ENCODE data around the gene DYRK1A. TPM values are rescaled to one million over a fixed set of nuclear protein-coding genes. Genes with fewer than 3 reads are reported as not detected.

Gene DYRK1A
- total RNA-seq, 1 donor from 2014 or later = 34.4 TPM

DNA sequence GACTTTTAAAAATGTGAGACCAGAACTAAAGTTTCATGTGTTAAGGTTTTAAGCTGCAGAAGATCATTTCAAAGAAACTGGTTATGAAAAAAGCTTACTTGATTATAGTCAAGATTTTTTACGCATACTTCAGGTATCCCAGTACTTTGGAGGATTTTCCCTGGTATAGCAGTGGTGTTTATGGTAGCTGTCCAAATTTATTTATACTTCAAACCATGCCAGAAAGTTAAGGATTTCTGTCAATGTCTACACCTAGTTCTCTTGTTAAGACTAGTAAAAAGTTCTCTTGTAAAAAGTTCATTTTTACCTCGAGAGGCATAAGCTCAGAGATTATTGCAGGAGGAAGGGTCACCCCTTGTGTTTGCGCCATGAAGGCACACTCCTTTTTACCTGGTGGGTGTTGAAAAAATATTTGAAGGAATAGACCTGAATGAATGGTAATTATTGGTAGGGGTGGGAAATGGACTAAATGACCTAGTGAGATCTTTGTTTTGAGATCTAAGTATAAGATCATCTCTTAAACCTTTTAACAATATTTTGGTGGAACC, 2.8 kb downstream of the DYRK1A start:
- Histone ChIP-seq H3K9me3 (no peaks in the 10 kb centered on the region), H3K4me3 (peak overlapping the region; percentile 89 to 97), H3K27ac (peak overlapping the region; percentile 100), H3K4me1 (peaks cover 4 to 31% of the 10 kb centered on the region in 2 donors), H3K27me3 (no peaks in the 10 kb centered on the region), H3K36me3 (no peaks in the 10 kb centered on the region)
- TF ChIP-seq, protein P1, sequence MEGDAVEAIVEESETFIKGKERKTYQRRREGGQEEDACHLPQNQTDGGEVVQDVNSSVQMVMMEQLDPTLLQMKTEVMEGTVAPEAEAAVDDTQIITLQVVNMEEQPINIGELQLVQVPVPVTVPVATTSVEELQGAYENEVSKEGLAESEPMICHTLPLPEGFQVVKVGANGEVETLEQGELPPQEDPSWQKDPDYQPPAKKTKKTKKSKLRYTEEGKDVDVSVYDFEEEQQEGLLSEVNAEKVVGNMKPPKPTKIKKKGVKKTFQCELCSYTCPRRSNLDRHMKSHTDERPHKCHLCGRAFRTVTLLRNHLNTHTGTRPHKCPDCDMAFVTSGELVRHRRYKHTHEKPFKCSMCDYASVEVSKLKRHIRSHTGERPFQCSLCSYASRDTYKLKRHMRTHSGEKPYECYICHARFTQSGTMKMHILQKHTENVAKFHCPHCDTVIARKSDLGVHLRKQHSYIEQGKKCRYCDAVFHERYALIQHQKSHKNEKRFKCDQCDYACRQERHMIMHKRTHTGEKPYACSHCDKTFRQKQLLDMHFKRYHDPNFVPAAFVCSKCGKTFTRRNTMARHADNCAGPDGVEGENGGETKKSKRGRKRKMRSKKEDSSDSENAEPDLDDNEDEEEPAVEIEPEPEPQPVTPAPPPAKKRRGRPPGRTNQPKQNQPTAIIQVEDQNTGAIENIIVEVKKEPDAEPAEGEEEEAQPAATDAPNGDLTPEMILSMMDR (IDR thresholded peaks at IDR 0.05) = no peak
- no peak for DNase-seq (ENCODE audit: low spot score in 2 of 2)
- intact Hi-C loops (cut with DNase I) = loop anchor here (5.0 kb wide), 1 partner anchor 288 kb away; no protein-coding TSS in a partner anchor

DNA sequence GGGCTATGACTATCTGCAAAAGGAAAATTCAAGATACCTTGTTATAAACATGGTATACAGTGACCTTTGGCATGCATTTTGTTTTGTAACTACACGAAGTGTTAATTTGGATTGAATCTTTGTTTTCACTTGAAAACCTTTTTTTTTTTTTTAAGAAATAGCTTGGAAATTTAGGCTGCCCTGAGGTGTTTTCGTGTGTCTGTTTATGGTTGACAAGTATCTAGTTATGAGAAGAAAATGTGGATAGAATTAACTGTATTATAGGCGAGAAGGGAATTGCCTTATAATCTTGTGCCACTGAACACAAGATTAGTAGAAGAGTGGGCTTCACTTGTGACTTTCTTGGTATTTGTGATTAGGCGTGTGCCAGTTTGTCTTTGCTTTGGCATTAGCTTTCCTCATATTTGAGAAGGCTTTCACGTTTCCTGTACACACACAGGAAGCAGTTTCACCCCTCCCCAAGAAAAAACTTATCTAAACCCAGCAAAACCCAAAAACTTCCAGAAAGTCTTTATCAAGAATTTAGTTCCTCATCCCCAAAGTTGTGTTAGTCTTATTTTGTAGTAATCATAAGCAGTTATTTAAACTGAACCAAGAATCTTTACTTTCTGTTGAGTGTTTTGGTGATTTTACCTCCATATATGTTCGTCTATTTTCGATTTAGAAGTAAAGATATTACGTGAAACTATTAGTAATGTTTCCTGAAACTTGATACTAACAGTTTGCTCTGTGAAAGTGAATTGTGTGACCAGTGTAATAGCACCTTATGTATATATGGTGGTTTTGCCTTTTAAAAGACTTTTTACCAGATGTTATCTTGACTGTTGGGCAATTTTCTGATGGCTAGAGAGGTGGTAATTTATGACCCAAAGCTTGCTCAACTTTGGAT, 3.8 kb downstream of the DYRK1A start:
- H3K36me3 ChIP-seq = no peaks in the 10 kb centered on the region
- intact Hi-C loops (cut with DNase I) = loop anchor here (5.0 kb wide), 1 partner anchor 82 kb away; no protein-coding TSS in a partner anchor
- no peaks in the 10 kb centered on the region for H3K9me3 ChIP-seq
- H3K4me1 ChIP-seq = peaks cover 0 to 30% of the 10 kb centered on the region in 2 donors
- peak overlapping the region; percentile 54 to 100 for H3K27ac ChIP-seq
- TF ChIP-seq, protein P1 (IDR thresholded peaks at IDR 0.05) = no peak
- peak overlapping the region; percentile 89 to 97 for H3K4me3 ChIP-seq
- no peak for DNase-seq (ENCODE audit: low spot score in 2 of 2)
- H3K27me3 ChIP-seq = no peaks in the 10 kb centered on the region

DNA sequence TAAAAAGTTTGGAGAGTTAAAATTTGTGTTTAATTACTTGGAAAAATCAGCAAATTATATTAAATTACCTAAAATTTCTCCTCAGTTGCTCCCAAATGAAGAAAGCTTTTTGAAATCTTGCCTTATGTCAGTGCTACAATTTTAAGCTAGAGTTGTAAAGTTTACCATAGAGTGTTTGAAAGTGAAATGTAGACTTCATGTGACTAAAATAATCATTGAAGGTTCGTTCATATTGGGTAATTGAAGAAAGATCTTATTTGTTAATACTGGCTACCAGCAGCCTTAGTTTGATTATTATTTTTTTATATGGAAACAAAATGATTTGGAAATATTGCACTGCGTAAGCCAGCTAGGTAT, 4.4 kb downstream of the DYRK1A start:
- TF ChIP-seq, protein P1 (IDR thresholded peaks at IDR 0.05) = no peak
- H3K4me1 ChIP-seq = peaks cover 0 to 35% of the 10 kb centered on the region in 2 donors
- no peak for DNase-seq (ENCODE audit: low spot score in 2 of 2)
- H3K27me3 ChIP-seq = no peaks in the 10 kb centered on the region
- H3K36me3 ChIP-seq = no peaks in the 10 kb centered on the region
- peak overlapping the region; percentile 54 to 100 for H3K27ac ChIP-seq
- H3K4me3 ChIP-seq = peak overlapping the region; percentile 1 to 89
- intact Hi-C loops (cut with DNase I) = loop anchor here (5.0 kb wide), 1 partner anchor 81 kb away; no protein-coding TSS in a partner anchor
- no peaks in the 10 kb centered on the region for H3K9me3 ChIP-seq

DNA sequence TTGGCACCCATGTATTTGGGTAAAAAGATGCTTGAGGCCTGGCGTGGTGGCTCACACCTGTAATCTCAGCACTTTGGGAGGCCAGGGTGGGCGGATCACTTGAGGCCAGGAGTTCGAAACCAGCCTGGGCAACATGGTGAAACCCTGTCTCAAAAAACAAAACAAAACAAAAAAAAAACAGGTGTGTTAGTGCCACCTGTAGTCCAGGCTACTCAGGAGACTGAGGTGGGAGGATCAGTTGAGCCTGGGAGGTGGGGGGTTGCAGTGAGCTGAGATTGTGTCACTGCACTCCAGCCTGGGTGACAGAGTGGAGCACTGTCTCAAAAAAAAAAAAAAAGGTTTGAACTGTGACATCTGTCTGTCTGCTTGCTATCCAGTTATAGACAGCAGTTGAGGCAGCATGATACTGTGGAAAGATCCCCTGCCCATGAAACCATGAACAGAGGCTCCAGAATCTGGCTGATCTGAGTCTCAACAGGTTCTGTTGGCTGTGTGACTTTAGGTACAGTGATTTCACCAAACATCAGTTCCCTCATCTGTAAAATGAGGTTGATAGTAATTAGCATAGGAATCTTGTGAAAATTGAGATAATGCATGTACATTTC, 5.7 kb downstream of the DYRK1A start:
- DNase-seq (ENCODE audit: low spot score in 2 of 2) = no peak
- intact Hi-C loops (cut with DNase I) = loop anchor here (5.0 kb wide), 1 partner anchor 80 kb away; no protein-coding TSS in a partner anchor
- no peaks in the 10 kb centered on the region for H3K9me3 ChIP-seq
- H3K27ac ChIP-seq = peak overlapping the region in 1 of 2 donors; percentile 10
- H3K4me1 ChIP-seq = peaks cover 0 to 36% of the 10 kb centered on the region in 2 donors
- no peaks in the 10 kb centered on the region for H3K36me3 ChIP-seq
- TF ChIP-seq, protein P1 (IDR thresholded peaks at IDR 0.05) = no peak
- H3K4me3 ChIP-seq = no peak overlapping the region
- no peaks in the 10 kb centered on the region for H3K27me3 ChIP-seq

DNA sequence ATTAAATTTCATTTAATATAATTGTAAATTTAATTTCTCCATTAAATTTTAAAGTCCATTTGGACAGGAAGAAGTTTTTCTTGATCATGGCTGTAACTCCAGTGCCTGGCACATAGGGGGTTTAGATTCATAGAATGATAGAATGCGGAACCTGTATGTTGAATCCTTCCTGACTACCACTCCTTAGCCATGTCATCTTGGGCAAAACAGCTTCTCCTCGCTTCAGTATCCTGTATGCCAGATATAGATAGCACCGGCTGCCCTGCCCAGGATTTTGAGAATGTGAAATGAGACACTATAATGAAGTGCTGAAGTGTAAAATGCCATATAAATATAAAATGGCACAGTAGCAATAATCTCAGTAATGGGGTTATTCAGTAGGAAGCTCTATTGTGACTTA, 6.4 kb downstream of the DYRK1A start:
- Histone ChIP-seq H3K27ac (peak overlapping the region in 1 of 2 donors; percentile 25), H3K9me3 (no peaks in the 10 kb centered on the region), H3K4me3 (no peak overlapping the region), H3K27me3 (no peaks in the 10 kb centered on the region), H3K36me3 (no peaks in the 10 kb centered on the region), H3K4me1 (peaks cover 0 to 36% of the 10 kb centered on the region in 2 donors)
- intact Hi-C loops (cut with DNase I) = loop anchor here (5.0 kb wide), 1 partner anchor 79 kb away; no protein-coding TSS in a partner anchor
- no peak for DNase-seq (ENCODE audit: low spot score in 2 of 2)
- TF ChIP-seq, protein P1 (IDR thresholded peaks at IDR 0.05) = no peak

Measured in ascending aorta (tissue), 2 donors.